Measurements from ENCODE around the gene RAB4A.

The RAB4A gene

GRCh38 chr1:229234870-229235472 lies 35.9 kb upstream of the RAB4A start:
- peaks cover under 1% of the 10 kb centered on the region for H3K4me1 Mint-ChIP-seq (ENCODE audit: low read depth)
- no peak overlapping the region for H3K27ac Mint-ChIP-seq
- peaks cover 2% of the 10 kb centered on the region for H3K27me3 Mint-ChIP-seq
- H3K4me3 Mint-ChIP-seq: no peak overlapping the region
- H3K36me3 Mint-ChIP-seq (ENCODE audit: low read depth): no peaks in the 10 kb centered on the region
- no peaks in the 10 kb centered on the region for H3K9me3 Mint-ChIP-seq

DNA sequence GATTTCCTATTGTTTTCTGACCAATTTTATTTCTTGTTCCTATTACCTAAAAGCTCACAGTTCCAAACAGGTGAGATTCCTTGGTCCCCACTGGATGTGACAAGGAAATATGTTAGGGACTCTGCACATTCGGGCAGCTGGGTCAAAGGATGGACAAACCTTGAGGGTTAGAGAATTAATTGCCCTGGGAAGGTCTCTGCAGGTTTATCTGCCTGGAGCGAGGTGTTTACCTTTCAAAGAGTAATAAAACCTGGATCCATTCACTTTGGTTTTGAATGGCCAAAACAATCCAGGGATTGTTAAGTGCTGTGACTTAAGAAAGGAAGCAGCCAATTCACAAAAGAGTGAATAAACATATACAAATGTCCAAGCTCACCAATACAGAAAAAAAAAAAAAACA lies 33.6 kb upstream of the RAB4A start:
- Mint-ChIP-seq H3K36me3 (ENCODE audit: low read depth) (no peaks in the 10 kb centered on the region), H3K27ac (no peak overlapping the region), H3K4me1 (ENCODE audit: low read depth) (no peaks in the 10 kb centered on the region), H3K27me3 (no peaks in the 10 kb centered on the region), H3K9me3 (no peaks in the 10 kb centered on the region), H3K4me3 (no peak overlapping the region)

- Mint-ChIP-seq H3K27ac (no peak overlapping the region), H3K36me3 (ENCODE audit: low read depth) (no peaks in the 10 kb centered on the region), H3K4me3 (no peak overlapping the region), H3K9me3 (peaks cover 3% of the 10 kb centered on the region), H3K27me3 (no peaks in the 10 kb centered on the region), H3K4me1 (ENCODE audit: low read depth) (no peaks in the 10 kb centered on the region)
Measured at GRCh38 chr1:229238231-229238630, 32.7 kb upstream of the RAB4A start.

GRCh38 chr1:229238674-229239415 lies 32.1 kb upstream of the RAB4A start:
- no peaks in the 10 kb centered on the region for H3K27me3 Mint-ChIP-seq
- H3K9me3 Mint-ChIP-seq: peaks cover 9% of the 10 kb centered on the region
- no peak overlapping the region for H3K27ac Mint-ChIP-seq
- H3K36me3 Mint-ChIP-seq (ENCODE audit: low read depth): peaks cover 2% of the 10 kb centered on the region
- H3K4me1 Mint-ChIP-seq (ENCODE audit: low read depth): no peaks in the 10 kb centered on the region
- no peak overlapping the region for H3K4me3 Mint-ChIP-seq

DNA sequence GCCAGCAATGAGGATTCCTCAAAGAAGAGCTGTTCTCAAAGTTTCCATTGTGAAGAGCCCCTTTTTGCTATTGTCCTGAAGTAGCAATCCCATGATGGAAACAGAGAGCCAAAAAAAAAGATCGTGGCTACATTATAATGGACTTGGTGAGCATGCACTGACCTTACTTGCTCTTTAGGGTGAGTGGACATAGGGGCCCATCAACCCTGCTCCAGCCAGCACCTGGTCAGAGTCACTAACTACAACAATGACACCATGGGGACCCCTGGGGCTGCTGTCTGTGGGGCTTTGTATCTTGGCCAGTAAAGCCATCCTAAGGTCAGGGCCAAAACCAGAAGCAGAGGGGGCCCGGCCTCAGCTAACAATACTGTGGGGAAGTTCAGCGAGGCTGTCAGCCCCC lies 30.4 kb upstream of the RAB4A start:
- no peaks in the 10 kb centered on the region for H3K27me3 Mint-ChIP-seq
- no peaks in the 10 kb centered on the region for H3K4me1 Mint-ChIP-seq (ENCODE audit: low read depth)
- no peak overlapping the region for H3K27ac Mint-ChIP-seq
- H3K36me3 Mint-ChIP-seq (ENCODE audit: low read depth): peaks cover 7% of the 10 kb centered on the region
- peaks cover 18% of the 10 kb centered on the region for H3K9me3 Mint-ChIP-seq
- no peak overlapping the region for H3K4me3 Mint-ChIP-seq

GRCh38 chr1:229241390-229241789 lies 29.5 kb upstream of the RAB4A start:
- H3K4me3 Mint-ChIP-seq: no peak overlapping the region
- H3K27ac Mint-ChIP-seq: no peak overlapping the region
- H3K4me1 Mint-ChIP-seq (ENCODE audit: low read depth): no peaks in the 10 kb centered on the region
- no peaks in the 10 kb centered on the region for H3K27me3 Mint-ChIP-seq
- peaks cover 18% of the 10 kb centered on the region for H3K9me3 Mint-ChIP-seq
- peaks cover 7% of the 10 kb centered on the region for H3K36me3 Mint-ChIP-seq (ENCODE audit: low read depth)

DNA sequence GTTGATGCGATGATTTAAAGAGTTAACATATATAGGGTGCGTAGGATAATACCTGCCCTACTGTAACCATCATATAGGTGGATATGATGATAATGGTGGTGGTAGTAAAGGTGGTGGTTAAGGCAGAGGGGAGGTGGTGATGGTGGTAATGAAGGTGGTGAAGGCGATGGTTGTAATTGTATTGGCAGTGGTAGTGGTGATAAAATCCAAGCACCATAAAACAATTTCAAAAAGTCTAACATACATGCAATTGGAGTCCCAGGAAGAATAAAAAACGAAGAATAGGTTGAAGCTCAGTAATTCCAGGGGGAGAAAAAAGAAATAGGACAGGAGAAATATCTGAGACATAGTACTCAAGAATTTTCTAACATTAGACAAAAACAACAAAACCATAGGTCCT lies 27.3 kb upstream of the RAB4A start:
- H3K4me1 Mint-ChIP-seq (ENCODE audit: low read depth): peaks cover 1% of the 10 kb centered on the region
- peaks cover 7% of the 10 kb centered on the region for H3K36me3 Mint-ChIP-seq (ENCODE audit: low read depth)
- no peak overlapping the region for H3K27ac Mint-ChIP-seq
- no peak overlapping the region for H3K4me3 Mint-ChIP-seq
- H3K27me3 Mint-ChIP-seq: no peaks in the 10 kb centered on the region
- peaks cover 18% of the 10 kb centered on the region for H3K9me3 Mint-ChIP-seq

DNA sequence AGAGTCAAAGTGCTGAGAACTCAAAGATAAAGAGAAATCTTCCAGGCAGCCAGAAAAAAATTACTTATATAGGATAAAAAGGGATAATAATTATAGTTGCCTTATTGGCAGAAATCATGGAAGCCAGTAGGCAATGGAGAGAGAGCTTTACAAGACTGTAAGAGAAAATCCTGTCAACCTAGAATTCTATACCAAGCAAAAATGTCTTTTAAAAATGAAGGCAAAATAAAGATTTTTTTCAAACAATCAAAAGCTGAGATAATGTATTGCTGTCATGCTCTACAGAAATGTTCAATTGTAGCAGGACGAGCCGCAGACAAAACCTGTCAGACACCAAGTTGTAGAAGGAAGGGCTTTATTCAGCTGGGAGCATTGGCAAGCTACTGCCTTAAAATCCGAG lies 26.8 kb upstream of the RAB4A start:
- Mint-ChIP-seq H3K9me3 (peaks cover 18% of the 10 kb centered on the region), H3K36me3 (ENCODE audit: low read depth) (peaks cover 7% of the 10 kb centered on the region), H3K27me3 (no peaks in the 10 kb centered on the region), H3K4me3 (no peak overlapping the region), H3K4me1 (ENCODE audit: low read depth) (peaks cover 6% of the 10 kb centered on the region), H3K27ac (no peak overlapping the region)

GRCh38 chr1:229247871-229248270 lies 23.0 kb upstream of the RAB4A start:
- no peak overlapping the region for H3K27ac Mint-ChIP-seq
- no peaks in the 10 kb centered on the region for H3K27me3 Mint-ChIP-seq
- H3K4me1 Mint-ChIP-seq (ENCODE audit: low read depth): peaks cover 41% of the 10 kb centered on the region
- H3K9me3 Mint-ChIP-seq: peaks cover 18% of the 10 kb centered on the region
- H3K4me3 Mint-ChIP-seq: no peak overlapping the region
- peaks cover 7% of the 10 kb centered on the region for H3K36me3 Mint-ChIP-seq (ENCODE audit: low read depth)

GRCh38 chr1:229248821-229249817 lies 21.8 kb upstream of the RAB4A start:
- peaks cover 6% of the 10 kb centered on the region for H3K9me3 Mint-ChIP-seq
- H3K4me1 Mint-ChIP-seq (ENCODE audit: low read depth): peaks cover 53% of the 10 kb centered on the region
- H3K27ac Mint-ChIP-seq: peak overlapping the region; percentile 19
- no peaks in the 10 kb centered on the region for H3K27me3 Mint-ChIP-seq
- H3K4me3 Mint-ChIP-seq: no peak overlapping the region
- peaks cover 3% of the 10 kb centered on the region for H3K36me3 Mint-ChIP-seq (ENCODE audit: low read depth)

DNA sequence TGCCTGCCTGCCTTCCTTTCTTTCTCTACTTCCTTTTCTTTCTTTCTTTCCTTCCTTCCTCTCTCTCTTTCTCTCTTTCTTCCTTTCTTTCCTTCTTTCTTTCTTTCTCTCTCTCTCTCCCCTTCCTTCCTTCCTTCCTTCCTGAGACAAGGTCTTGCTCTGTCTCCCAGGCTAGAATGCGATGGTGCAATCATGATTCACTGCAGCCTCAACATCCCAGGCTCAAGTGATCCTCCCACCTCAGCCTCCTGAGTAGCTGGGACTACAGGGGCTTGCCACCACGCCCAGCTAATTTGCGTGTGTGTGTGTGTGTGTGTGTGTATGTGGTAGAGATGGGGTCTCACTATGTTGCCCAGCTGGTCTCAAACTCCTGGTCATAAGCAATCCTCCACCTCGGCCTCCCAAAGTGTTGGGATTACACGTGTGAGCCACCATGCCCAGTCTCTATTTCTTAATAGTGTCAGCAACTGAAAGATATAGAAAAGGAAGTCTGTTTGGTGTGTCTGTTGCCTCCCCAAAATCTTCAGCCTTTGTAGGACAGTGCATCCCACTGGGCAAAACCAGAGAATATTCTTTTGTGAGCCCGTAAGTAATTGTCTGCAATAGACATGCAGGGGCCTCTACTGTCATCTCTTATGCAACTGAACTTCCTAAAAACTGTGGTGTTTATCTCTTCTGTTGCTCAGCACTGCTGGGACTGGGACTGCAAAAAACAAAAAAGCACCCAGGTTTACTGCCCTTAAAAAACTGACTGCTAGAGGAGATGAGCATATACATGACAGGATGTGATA lies 20.9 kb upstream of the RAB4A start:
- Mint-ChIP-seq H3K27ac (peak overlapping the region; percentile 59), H3K4me3 (no peak overlapping the region), H3K27me3 (no peaks in the 10 kb centered on the region)

DNA sequence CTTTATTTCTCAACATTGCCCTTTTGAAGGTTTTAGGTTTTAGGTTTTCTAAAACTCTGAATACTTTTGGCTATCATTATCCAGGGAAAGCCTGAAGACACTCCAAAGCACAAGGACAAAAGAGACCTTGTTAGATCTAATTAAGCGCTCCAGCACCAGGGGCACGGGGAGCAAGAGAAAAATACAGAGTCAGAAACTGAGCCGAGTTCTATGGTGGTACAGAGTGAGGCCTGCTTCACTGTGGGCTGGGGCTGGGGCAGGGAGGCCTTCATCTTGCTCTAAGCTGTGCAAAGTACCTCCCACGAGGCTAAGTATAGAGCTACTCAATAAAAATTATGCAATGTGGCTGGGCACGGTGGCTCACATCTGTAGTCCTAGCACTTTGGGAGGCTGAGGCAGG lies 19.7 kb upstream of the RAB4A start:
- Mint-ChIP-seq H3K4me3 (no peak overlapping the region), H3K27ac (peak overlapping the region; percentile 81), H3K36me3 (ENCODE audit: low read depth) (no peaks in the 10 kb centered on the region)

More for the DNA sequence above, 20.9 kb upstream of the RAB4A start:
- H3K9me3 Mint-ChIP-seq: no peaks in the 10 kb centered on the region
- peaks cover 63% of the 10 kb centered on the region for H3K4me1 Mint-ChIP-seq (ENCODE audit: low read depth)
- H3K36me3 Mint-ChIP-seq (ENCODE audit: low read depth): no peaks in the 10 kb centered on the region

GRCh38 chr1:229252228-229252984 lies 18.5 kb upstream of the RAB4A start:
- Mint-ChIP-seq H3K4me1 (ENCODE audit: low read depth) (peaks cover 76% of the 10 kb centered on the region), H3K4me3 (peak overlapping the region; percentile 55)

More for the DNA sequence above, 19.7 kb upstream of the RAB4A start:
- H3K9me3 Mint-ChIP-seq: no peaks in the 10 kb centered on the region
- H3K4me1 Mint-ChIP-seq (ENCODE audit: low read depth): peaks cover 74% of the 10 kb centered on the region
- H3K27me3 Mint-ChIP-seq: no peaks in the 10 kb centered on the region

More at GRCh38 chr1:229252228-229252984, 18.5 kb upstream of the RAB4A start:
- Mint-ChIP-seq H3K36me3 (ENCODE audit: low read depth) (no peaks in the 10 kb centered on the region), H3K27me3 (no peaks in the 10 kb centered on the region), H3K9me3 (no peaks in the 10 kb centered on the region), H3K27ac (peak overlapping the region; percentile 86)
